AG08396 (cell line): Measurements from ENCODE around the gene KRAS.

Source experiments
- DNase-seq: peaks from one replicate; pipeline ENCODE4 v3.0.0; 2012; ENCODE audit warnings: low spot score, mixed read lengths

The KRAS gene

GRCh38 chr12:25195056-25195971 lies 55.4 kb downstream of the KRAS start, which contains the start of the genes DNAI7 and ETFRF1:
Gene DNAI7, minus strand, starts transcription at chr12:25195160. Its CDS starts 82 bp downstream, at chr12:25195078.
Gene ETFRF1, plus strand, starts transcription at chr12:25195237. Its CDS starts 8,720 bp downstream, at chr12:25203957.
- peak; percentile 94 for DNase-seq

- no peak for DNase-seq
These were observed 56.0 kb downstream of the KRAS start for GRCh38 chr12:25194722-25195055.

GRCh38 chr12:25194214-25194613 lies 56.5 kb downstream of the KRAS start:
- DNase-seq: no peak

- DNase-seq: no peak
These were observed 59.9 kb downstream of the KRAS start for GRCh38 chr12:25190793-25191192.

GRCh38 chr12:25189656-25190055 lies 61.1 kb downstream of the KRAS start:
- DNase-seq: no peak

GRCh38 chr12:25187781-25188180 lies 62.9 kb downstream of the KRAS start:
- peak; percentile 51 for DNase-seq

- no peak for DNase-seq
These were observed 63.8 kb downstream of the KRAS start for GRCh38 chr12:25186788-25187402.

GRCh38 chr12:25186038-25186787 lies 64.5 kb downstream of the KRAS start:
- DNase-seq: no peak

- no peak for DNase-seq
These were observed 66.6 kb downstream of the KRAS start for GRCh38 chr12:25184132-25184531.

- no peak for DNase-seq
These were observed 68.0 kb downstream of the KRAS start for GRCh38 chr12:25182765-25183164.

GRCh38 chr12:25162866-25163265 lies 87.9 kb downstream of the KRAS start:
- no peak for DNase-seq

- no peak for DNase-seq
These were observed 94.7 kb downstream of the KRAS start for GRCh38 chr12:25156061-25156460.

- no peak for DNase-seq
These were observed 95.6 kb downstream of the KRAS start for GRCh38 chr12:25155022-25155576.
